PC-3 (cell line): Measurements from ENCODE around the gene S1PR1. TPM values are rescaled to one million over a fixed set of nuclear protein-coding genes. Genes with fewer than 3 reads are reported as not detected.

Experiments used
- ATAC-seq: fragments of 200-7000 bp; cut with Tn5 transposase; 2 replicates; pipeline ENCODE4 v1.9.1; 2020; ENCODE audit warnings: mild to moderate bottlenecking, moderate library complexity
- BruUV-seq: library from RNA; stranded (reverse); fragments of 400-500 nt; replicated peaks from 2 replicates; lab custom pipeline; 2021; lab: Mats Ljungman, UMichigan
- CTCF ChIA-PET: fragments of 300-600 bp; sonication (Branson Sonifier 250); formaldehyde crosslinking; loops from one replicate; lab custom pipeline; 2022; ENCODE audit warnings: antibody characterized with exemption; lab: Charles Lee
- POLR2A ChIA-PET: fragments of 300-600 bp; sonication (Branson Sonifier 250); formaldehyde crosslinking; loops from one replicate; lab custom pipeline; 2022; ENCODE audit warnings: antibody characterized with exemption; ENCODE audit not compliant: unreplicated experiment; lab: Charles Lee
- DNase-seq: peaks from one replicate; pipeline ENCODE4 v3.0.0-alpha.2; 2015
- H2AFZ ChIP-seq: fragments of 300-600 bp; sonication (generic); 2 replicates; pipeline ENCODE4 v1.6.0; 2016; ENCODE audit warnings: antibody characterized with exemption, low read length
- H3F3A ChIP-seq: fragments of 300-600 bp; sonication (generic); one replicate; pipeline ENCODE4 v1.6.0; 2017; ENCODE audit warnings: antibody characterized with exemption, low read length, control low read depth, mild to moderate bottlenecking; ENCODE audit not compliant: unreplicated experiment
- H3K27ac ChIP-seq: fragments of 300-600 bp; sonication (generic); 2 replicates; pipeline ENCODE4 v1.5.1; 2016; ENCODE audit warnings: mild to moderate bottlenecking, low read length
- H3K27me3 ChIP-seq: fragments of 300-600 bp; sonication (generic); 2 replicates; pipeline ENCODE4 v1.6.1; 2016; ENCODE audit warnings: low read length, mixed read lengths
- H3K36me3 ChIP-seq: fragments of 300-600 bp; sonication (generic); 2 replicates; pipeline ENCODE4 v1.6.1; 2016; ENCODE audit warnings: low read depth, mixed run types, low read length, mixed read lengths
- H3K4me1 ChIP-seq: fragments of 300-600 bp; sonication (generic); 2 replicates; pipeline ENCODE4 v1.5.1; 2016; ENCODE audit warnings: low read length; ENCODE audit not compliant: insufficient read depth
- H3K4me2 ChIP-seq: fragments of 300-600 bp; sonication (generic); 2 replicates; pipeline ENCODE4 v1.6.0; 2016; ENCODE audit warnings: low read length
- H3K4me3 ChIP-seq: fragments of 300-600 bp; sonication (generic); 2 replicates; pipeline ENCODE4 v1.5.1; 2016; ENCODE audit warnings: mild to moderate bottlenecking, low read length, mixed read lengths
- H3K79me2 ChIP-seq: fragments of 300-600 bp; sonication (generic); 2 replicates; pipeline ENCODE4 v1.6.1; 2017; ENCODE audit warnings: low read length, mixed read lengths
- H3K9ac ChIP-seq: fragments of 300-600 bp; sonication (generic); 2 replicates; pipeline ENCODE4 v1.6.0; 2016; ENCODE audit warnings: mild to moderate bottlenecking, low read length
- H3K9me2 ChIP-seq: fragments of 300-600 bp; sonication (generic); replicated peaks from 2 replicates; pipeline ENCODE4 v1.6.1; 2016; ENCODE audit warnings: mixed run types, low read length, mixed read lengths
- H3K9me3 ChIP-seq: fragments of 300-600 bp; sonication (generic); 2 replicates; pipeline ENCODE4 v1.6.1; 2016; ENCODE audit warnings: low read length, mixed read lengths
- H4K20me1 ChIP-seq: fragments of 300-600 bp; sonication (generic); 2 replicates; pipeline ENCODE4 v1.6.1; 2016; ENCODE audit warnings: low read length, mixed read lengths
- EZH2 ChIP-seq: fragments of 300-600 bp; sonication (generic); IDR thresholded peaks from one replicate; pipeline ENCODE4 v1.6.1; 2017; ENCODE audit warnings: antibody characterized with exemption, mild to moderate bottlenecking, low read length; ENCODE audit not compliant: unreplicated experiment
- EZH2phosphoT487 ChIP-seq: fragments of 300-600 bp; sonication (generic); IDR thresholded peaks from 2 replicates; pipeline ENCODE4 v1.6.1; 2018; ENCODE audit warnings: mild to moderate bottlenecking, antibody characterized with exemption, low read length, borderline replicate concordance
- intact Hi-C: fragments of 100-400 bp; cut with micrococcal nuclease; formaldehyde crosslinking; loops from 2 replicates; pipeline ENCODE4 v1.9.0; 2023
- total RNA-seq: library from RNA; depleted of rRNA; stranded (reverse); fragments of >200 nt; gene quantifications from 2 replicates; pipeline ENCODE4 v1.2.3, GENCODE V29; 2014
- TF ChIP-seq, protein P1 (sequence below): fragments of 300-600 bp; sonication (generic); conservative IDR thresholded peaks from 2 replicates; pipeline ENCODE4 v1.5.1; 2017; ENCODE audit warnings: antibody characterized with exemption, low read depth, mild to moderate bottlenecking, low read length

Gene S1PR1
- total RNA-seq, 1 experiment from 2014 or later = 2.1 TPM

DNA sequence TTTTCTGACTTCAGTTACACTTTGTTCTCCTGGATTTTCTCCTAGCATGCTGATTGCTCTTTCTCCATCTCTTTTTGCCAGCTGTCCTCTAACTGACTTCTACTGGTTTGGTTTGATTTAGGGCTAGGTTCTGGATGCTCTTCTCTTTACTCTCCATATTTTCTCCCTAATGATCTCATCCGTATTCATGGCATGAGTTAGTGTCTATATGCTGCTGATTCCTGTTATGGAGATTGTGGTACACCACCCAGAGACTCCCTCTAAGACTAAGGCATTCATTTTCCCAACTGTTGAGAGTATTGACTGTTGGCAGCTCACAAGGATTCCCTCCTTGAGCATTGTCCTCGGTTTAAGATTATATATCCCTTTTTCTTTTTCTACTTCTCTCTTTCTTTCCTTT, 28.9 kb downstream of the S1PR1 start:
- Histone ChIP-seq H3K4me3 (no peak overlapping the region), H3K79me2 (no peaks in the 10 kb centered on the region), H3K4me2 (no peak overlapping the region), H3K27me3 (no peaks in the 10 kb centered on the region), H3K9ac (no peak overlapping the region), H4K20me1 (no peaks in the 10 kb centered on the region), H2AFZ (no peak overlapping the region), H3K9me2 (no peaks in the 10 kb centered on the region), H3K9me3 (no peaks in the 10 kb centered on the region), H3K36me3 (no peaks in the 10 kb centered on the region), H3F3A (no peaks in the 10 kb centered on the region), H3K27ac (no peak overlapping the region), H3K4me1 (peaks cover 39% of the 10 kb centered on the region)
- ATAC-seq (no peak), DNase-seq (no peak)
- POLR2A ChIA-PET = no interaction called here
- TF ChIP-seq EZH2 (no peak), EZH2phosphoT487 (no peak)
- TF ChIP-seq, protein P1, sequence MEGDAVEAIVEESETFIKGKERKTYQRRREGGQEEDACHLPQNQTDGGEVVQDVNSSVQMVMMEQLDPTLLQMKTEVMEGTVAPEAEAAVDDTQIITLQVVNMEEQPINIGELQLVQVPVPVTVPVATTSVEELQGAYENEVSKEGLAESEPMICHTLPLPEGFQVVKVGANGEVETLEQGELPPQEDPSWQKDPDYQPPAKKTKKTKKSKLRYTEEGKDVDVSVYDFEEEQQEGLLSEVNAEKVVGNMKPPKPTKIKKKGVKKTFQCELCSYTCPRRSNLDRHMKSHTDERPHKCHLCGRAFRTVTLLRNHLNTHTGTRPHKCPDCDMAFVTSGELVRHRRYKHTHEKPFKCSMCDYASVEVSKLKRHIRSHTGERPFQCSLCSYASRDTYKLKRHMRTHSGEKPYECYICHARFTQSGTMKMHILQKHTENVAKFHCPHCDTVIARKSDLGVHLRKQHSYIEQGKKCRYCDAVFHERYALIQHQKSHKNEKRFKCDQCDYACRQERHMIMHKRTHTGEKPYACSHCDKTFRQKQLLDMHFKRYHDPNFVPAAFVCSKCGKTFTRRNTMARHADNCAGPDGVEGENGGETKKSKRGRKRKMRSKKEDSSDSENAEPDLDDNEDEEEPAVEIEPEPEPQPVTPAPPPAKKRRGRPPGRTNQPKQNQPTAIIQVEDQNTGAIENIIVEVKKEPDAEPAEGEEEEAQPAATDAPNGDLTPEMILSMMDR = no peak
- no TSS peak for BruUV-seq
- CTCF ChIA-PET = no interaction called here
- intact Hi-C loops = no loop called here

DNA sequence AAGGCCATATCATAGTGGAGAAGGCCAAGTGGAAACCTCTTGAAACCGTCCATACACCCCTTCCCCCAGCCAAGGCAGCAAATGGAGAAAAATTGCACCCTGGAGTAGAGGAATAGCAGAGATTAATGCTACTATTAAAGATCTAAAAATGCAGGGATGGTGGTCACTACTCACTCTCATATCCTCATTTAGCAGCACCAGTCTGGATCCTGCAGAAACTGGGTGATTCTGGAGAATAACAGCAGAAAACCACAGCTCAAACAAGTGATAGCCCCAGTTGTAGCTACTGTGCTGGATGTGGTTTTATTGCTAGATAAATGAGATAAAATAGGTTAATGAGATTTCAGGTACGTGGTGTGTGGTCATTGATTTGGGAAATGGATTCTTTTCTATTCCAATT, 30.3 kb downstream of the S1PR1 start:
- intact Hi-C loops = no loop called here
- H3K4me1 ChIP-seq = peaks cover 25% of the 10 kb centered on the region
- H3K9ac ChIP-seq = no peak overlapping the region
- H3F3A ChIP-seq = no peaks in the 10 kb centered on the region
- BruUV-seq = no TSS peak
- ChIA-PET POLR2A (no interaction called here), CTCF (no interaction called here)
- no peaks in the 10 kb centered on the region for H3K79me2 ChIP-seq
- TF ChIP-seq, protein P1 = no peak
- TF ChIP-seq EZH2 (no peak), EZH2phosphoT487 (no peak)
- ATAC-seq = no peak
- DNase-seq = no peak
- H3K36me3 ChIP-seq = no peaks in the 10 kb centered on the region
- H3K27me3 ChIP-seq = no peaks in the 10 kb centered on the region
- H3K27ac ChIP-seq = no peak overlapping the region
- no peak overlapping the region for H2AFZ ChIP-seq
- no peaks in the 10 kb centered on the region for H3K9me2 ChIP-seq
- H3K4me3 ChIP-seq = no peak overlapping the region
- no peaks in the 10 kb centered on the region for H3K9me3 ChIP-seq
- H4K20me1 ChIP-seq = no peaks in the 10 kb centered on the region
- H3K4me2 ChIP-seq = no peak overlapping the region

DNA sequence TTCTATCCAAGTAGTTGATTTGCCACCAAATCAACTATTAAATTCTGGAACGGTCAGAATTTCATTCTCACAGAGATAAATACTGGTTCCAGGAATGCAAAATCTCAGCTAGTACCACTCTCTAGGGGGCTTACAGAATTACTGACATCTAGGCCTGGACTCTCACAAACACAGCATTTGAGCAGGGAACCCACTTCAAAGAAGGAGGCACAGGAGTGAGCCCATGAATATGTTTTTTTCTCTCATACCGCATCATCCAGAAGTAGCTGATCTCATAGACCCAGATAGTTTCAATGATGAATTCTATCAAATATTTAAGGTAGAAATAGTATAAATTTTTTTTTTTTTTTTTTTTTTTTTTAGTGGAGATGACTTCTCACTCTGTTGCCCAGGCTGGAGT, 32.1 kb downstream of the S1PR1 start:
- Histone ChIP-seq H3K4me3 (no peak overlapping the region), H3K4me1 (peaks cover 14% of the 10 kb centered on the region), H3K36me3 (no peaks in the 10 kb centered on the region), H3K9me3 (no peaks in the 10 kb centered on the region), H3K9ac (no peak overlapping the region), H3F3A (no peaks in the 10 kb centered on the region), H3K79me2 (no peaks in the 10 kb centered on the region), H3K4me2 (no peak overlapping the region), H3K27me3 (no peaks in the 10 kb centered on the region), H3K9me2 (no peaks in the 10 kb centered on the region), H2AFZ (no peak overlapping the region), H4K20me1 (no peaks in the 10 kb centered on the region), H3K27ac (no peak overlapping the region)
- no peak for ATAC-seq
- no peak for TF ChIP-seq EZH2
- POLR2A ChIA-PET = no interaction called here
- CTCF ChIA-PET = no interaction called here
- DNase-seq = no peak
- intact Hi-C loops = no loop called here
- BruUV-seq = no TSS peak
